GM19025 (cell line): ENCODE results near the gene MFAP5.

Experiments
- ATAC-seq: cut with Tn5 transposase; IDR thresholded peaks from one replicate; pipeline ENCODE4 v1.9.1; 2021; ENCODE audit warnings: mild to moderate bottlenecking, low read depth, moderate library complexity; ENCODE audit not compliant: unreplicated experiment

Gene MFAP5

GRCh38 chr12:8662593-8662992 is at the start of gene MFAP5:
TSS of gene MFAP5 (minus strand) at chr12:8662826. CDS start at chr12:8662104, 722 bp downstream.
- ATAC-seq, result no peak

- ATAC-seq, result no peak
Measured at GRCh38 chr12:8709124-8709830, 46.7 kb upstream of the MFAP5 start.

GRCh38 chr12:8702159-8702558 is 39.5 kb upstream of the MFAP5 start:
- ATAC-seq, result no peak

GRCh38 chr12:8701046-8701660 is 38.5 kb upstream of the MFAP5 start:
- ATAC-seq, result no peak

- ATAC-seq, result no peak
Measured at GRCh38 chr12:8699714-8700113, 37.1 kb upstream of the MFAP5 start.

GRCh38 chr12:8698879-8699278 is 36.3 kb upstream of the MFAP5 start:
- no peak for ATAC-seq

- peak; percentile 16 for ATAC-seq
Measured at GRCh38 chr12:8698132-8698851, 35.7 kb upstream of the MFAP5 start.

- ATAC-seq, result peak; percentile 80
Measured at GRCh38 chr12:8697476-8698131, 35.0 kb upstream of the MFAP5 start, which contains the start of gene RIMKLB. TSS of gene RIMKLB (plus strand) at chr12:8697991. CDS start at chr12:8713867, 15,876 bp downstream.

GRCh38 chr12:8697120-8697475 is 34.5 kb upstream of the MFAP5 start:
- ATAC-seq, result peak; percentile 5

- no peak for ATAC-seq
Measured at GRCh38 chr12:8696442-8697090, 33.9 kb upstream of the MFAP5 start.

GRCh38 chr12:8695116-8695515 is 32.5 kb upstream of the MFAP5 start:
- no peak for ATAC-seq

- no peak for ATAC-seq
Measured at GRCh38 chr12:8692573-8692972, 29.9 kb upstream of the MFAP5 start.

GRCh38 chr12:8689681-8690080 is 27.1 kb upstream of the MFAP5 start:
- ATAC-seq, result no peak

GRCh38 chr12:8687846-8688601 is 25.4 kb upstream of the MFAP5 start:
- no peak for ATAC-seq

- no peak for ATAC-seq
Measured at GRCh38 chr12:8685051-8685450, 22.4 kb upstream of the MFAP5 start.

GRCh38 chr12:8681129-8681884 is 18.7 kb upstream of the MFAP5 start:
- no peak for ATAC-seq

GRCh38 chr12:8680533-8680932 is 17.9 kb upstream of the MFAP5 start:
- no peak for ATAC-seq

GRCh38 chr12:8678661-8679111 is 16.1 kb upstream of the MFAP5 start:
- no peak for ATAC-seq

GRCh38 chr12:8677362-8677761 is 14.7 kb upstream of the MFAP5 start:
- ATAC-seq, result no peak
